Measurements from ENCODE around the gene TANK. TPM values are rescaled to one million over a fixed set of nuclear protein-coding genes. Genes with fewer than 3 reads are reported as not detected.

The TANK gene
- total and polyA plus RNA-seq, 2 of the 13 experiments (the other 11 are each of a cell fraction or from before 2014, with no cell fraction given), result 66.9 to 96.1 TPM

GRCh38 chr2:161160226-161161073 is at the start of gene TANK (continued):
- TF ChIP-seq TRAFD1 (CRISPR knock-in tag; IDR thresholded peaks at IDR 0.05; ENCODE audit: borderline replicate concordance), result peak; percentile 67; the same call in 1 of the 2 replicates
- peak; percentile 83 for TF ChIP-seq DRAP1 (CRISPR knock-in tag; IDR thresholded peaks at IDR 0.05)
- TF ChIP-seq STAT6 (CRISPR knock-in tag; IDR thresholded peaks at IDR 0.05; ENCODE audit: borderline replicate concordance), result peak; percentile 4; the same call in 1 of the 2 replicates
- TF ChIP-seq CBX1 (IDR thresholded peaks at IDR 0.05; ENCODE audit: low read depth), result no peak
- peak; percentile 83 for TF ChIP-seq ZNF777 (CRISPR knock-in tag; IDR thresholded peaks at IDR 0.05)
- peak; percentile 83; the same call in 1 of the 2 replicates for TF ChIP-seq ZNF740 (CRISPR knock-in tag; IDR thresholded peaks at IDR 0.05)
- peak; percentile 81 for TF ChIP-seq GATA4 (IDR thresholded peaks at IDR 0.05; ENCODE audit: borderline replicate concordance, low read depth)
- TF ChIP-seq RCOR2 (CRISPR knock-in tag; IDR thresholded peaks at IDR 0.05), result peak; percentile 77; the same call in 1 of the 2 replicates
- peak; percentile 57; the same call in 1 of the 2 replicates for TF ChIP-seq ZNF263 (CRISPR knock-in tag; IDR thresholded peaks at IDR 0.05)
- TF ChIP-seq ZNF747 (CRISPR knock-in tag; IDR thresholded peaks at IDR 0.05; ENCODE audit: borderline replicate concordance), result peak; percentile 74; the same call in 1 of the 2 replicates
- peak; percentile 43; the same call in 1 of the 2 replicates for TF ChIP-seq YEATS2 (CRISPR knock-in tag; IDR thresholded peaks at IDR 0.05; ENCODE audit: borderline replicate concordance)
- TF ChIP-seq SOX13 (IDR thresholded peaks at IDR 0.05), result peak; percentile 67; the same call in 1 of the 2 replicates
- peak; percentile 77 to 94; a peak in 2 of 4 replicates for TF ChIP-seq SOX13 (CRISPR knock-in tag; conservative IDR thresholded peaks at IDR 0.05 in 1 of 2, IDR thresholded peaks at IDR 0.05 in 1 of 2)
- TF ChIP-seq ZBTB38 (CRISPR knock-in tag; IDR thresholded peaks at IDR 0.05), result peak; percentile 77; the same call in 1 of the 2 replicates
- peak; percentile 74; the same call in 1 of the 2 replicates for TF ChIP-seq RFXAP (CRISPR knock-in tag; IDR thresholded peaks at IDR 0.05; ENCODE audit: borderline replicate concordance)
- no peak; the same call in 1 of the 2 replicates for TF ChIP-seq ZNF572 (CRISPR knock-in tag; IDR thresholded peaks at IDR 0.05)
- TF ChIP-seq ZNF350 (CRISPR knock-in tag; IDR thresholded peaks at IDR 0.05; ENCODE audit: borderline replicate concordance, low read depth), result peak; percentile 92; the same call in 1 of the 2 replicates
- peak; percentile 69; the same call in 1 of the 2 replicates for TF ChIP-seq HNF4G (IDR thresholded peaks at IDR 0.05; ENCODE audit: borderline replicate concordance, low read depth, low read length)
- peak; percentile 3 for TF ChIP-seq HNF4G (CRISPR knock-in tag; IDR thresholded peaks at IDR 0.05; ENCODE audit: borderline replicate concordance, low read depth)

All from HepG2 (cell line).